T-helper 17 cell (primary cell): ENCODE measurements around the gene RPL10. TPM values are rescaled to one million over a fixed set of nuclear protein-coding genes. Genes with fewer than 3 reads are reported as not detected.

Source experiments
- ATAC-seq: fragments of 150-1000 bp; cut with Tn5 transposase; 2 replicates; pipeline ENCODE4 v1.10.0; 2021; ENCODE audit warnings: mild to moderate bottlenecking, moderate library complexity
- DNase-seq, 3 donors: peaks; one replicate each; pipeline versions ENCODE4 v3.0.0 to v3.0.0-alpha.2; 2020 to 2021
- H3K9me3 ChIP-seq: one replicate; pipeline ENCODE4 v1.7.0; 2013; ENCODE audit warnings: low read length, mild to moderate bottlenecking; ENCODE audit not compliant: control insufficient read depth, poor library complexity, severe bottlenecking
- H3K27ac Mint-ChIP-seq: one replicate; pipeline ENCODE4 v1.8.0; 2022; ENCODE audit warnings: mild to moderate bottlenecking, moderate library complexity, mixed read lengths
- H3K27me3 Mint-ChIP-seq: one replicate; pipeline ENCODE4 v1.8.0; 2022; ENCODE audit warnings: mixed read lengths
- H3K36me3 Mint-ChIP-seq: one replicate; pipeline ENCODE4 v1.8.0; 2022; ENCODE audit warnings: low read depth, mixed read lengths
- H3K4me1 Mint-ChIP-seq: one replicate; pipeline ENCODE4 v1.8.0; 2022; ENCODE audit warnings: mild to moderate bottlenecking, mixed read lengths
- H3K4me3 Mint-ChIP-seq: one replicate; pipeline ENCODE4 v1.8.0; 2022; ENCODE audit warnings: mild to moderate bottlenecking, moderate library complexity, mixed read lengths
- total RNA-seq, 4 donors: library from RNA in 2 of 4; stranded (reverse) in 2 of 4; gene quantifications; one replicate each; pipeline ENCODE4 v1.2.3 and lab custom pipeline; 2022 to 2026

Gene RPL10
- total RNA-seq, 2 donors from 2014 or later: 4,596 to 4,820 TPM

DNA sequence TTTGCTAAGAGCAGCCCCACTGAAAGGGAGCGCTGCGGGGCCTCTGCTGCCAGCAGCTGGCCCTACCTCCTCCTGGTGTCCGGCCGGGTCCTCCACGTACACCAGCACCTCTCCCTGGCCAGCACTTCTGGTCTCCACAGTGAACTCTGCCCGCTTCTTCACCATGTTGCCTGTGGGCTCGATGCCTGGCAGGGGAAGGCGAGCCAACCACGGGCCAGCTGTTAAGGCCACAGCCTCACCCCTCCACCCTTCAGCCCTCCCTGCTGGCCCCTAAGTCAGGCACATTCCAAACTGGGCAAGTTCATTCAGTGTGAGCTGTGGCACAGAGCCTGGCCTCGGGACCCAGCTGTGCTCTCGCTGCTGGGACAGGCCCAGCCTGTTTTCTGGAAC is 31.5 kb upstream of the RPL10 start:
- H3K27me3 Mint-ChIP-seq: no peaks in the 10 kb centered on the region
- peak overlapping the region; percentile 75 for H3K4me3 Mint-ChIP-seq
- peak overlapping the region; percentile 96 for H3K27ac Mint-ChIP-seq
- H3K9me3 ChIP-seq: no peaks in the 10 kb centered on the region
- no peak for DNase-seq
- no peak for ATAC-seq
- peaks cover 2% of the 10 kb centered on the region for H3K36me3 Mint-ChIP-seq
- peaks cover 10% of the 10 kb centered on the region for H3K4me1 Mint-ChIP-seq

DNA sequence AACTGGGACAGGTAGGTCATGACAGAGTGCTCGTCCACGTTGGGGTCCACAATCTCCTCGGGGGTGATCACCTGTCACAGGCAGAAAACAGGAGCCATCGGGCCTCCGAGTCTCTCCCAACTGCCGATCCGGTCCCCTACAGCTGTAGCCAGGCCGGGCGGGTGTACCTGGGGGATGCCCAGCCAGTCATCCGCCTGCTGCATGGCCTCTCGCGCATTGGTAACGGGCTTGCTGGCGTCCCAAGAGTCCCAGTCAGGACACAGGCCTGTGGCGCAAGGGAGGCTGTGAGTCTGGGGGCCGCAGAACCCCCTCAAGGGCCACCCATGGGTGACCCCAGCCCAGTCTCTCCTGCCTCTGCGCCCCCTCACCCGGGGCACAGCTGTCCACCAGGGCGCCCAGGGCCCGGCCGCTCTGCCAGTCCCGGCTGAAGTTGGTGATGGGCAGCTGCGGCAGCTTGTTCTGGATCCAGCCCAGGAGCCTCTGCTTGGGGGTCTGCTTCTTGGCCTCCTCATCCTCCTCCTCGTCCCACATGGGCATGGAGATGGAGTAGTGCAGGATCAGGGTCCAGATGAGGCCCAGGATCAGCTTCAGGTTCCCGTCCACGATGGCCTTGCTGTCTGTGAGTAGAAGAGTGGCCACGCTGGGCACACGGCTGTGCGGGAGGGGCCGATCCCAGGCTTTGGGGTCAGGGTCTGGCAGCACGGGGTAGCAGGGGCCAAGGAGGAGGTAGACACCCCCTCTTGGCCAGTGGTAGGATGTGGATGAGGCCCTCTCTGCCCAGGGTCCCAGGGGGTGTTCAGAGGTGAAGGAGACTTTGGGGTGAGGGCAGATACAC is 30.5 kb upstream of the RPL10 start:
- H3K36me3 Mint-ChIP-seq: peaks cover 2% of the 10 kb centered on the region
- H3K4me1 Mint-ChIP-seq: peaks cover 14% of the 10 kb centered on the region
- DNase-seq: no peak
- H3K27ac Mint-ChIP-seq: peak overlapping the region; percentile 96
- no peaks in the 10 kb centered on the region for H3K27me3 Mint-ChIP-seq
- peak overlapping the region; percentile 88 for H3K4me3 Mint-ChIP-seq
- no peaks in the 10 kb centered on the region for H3K9me3 ChIP-seq
- ATAC-seq: no peak

DNA sequence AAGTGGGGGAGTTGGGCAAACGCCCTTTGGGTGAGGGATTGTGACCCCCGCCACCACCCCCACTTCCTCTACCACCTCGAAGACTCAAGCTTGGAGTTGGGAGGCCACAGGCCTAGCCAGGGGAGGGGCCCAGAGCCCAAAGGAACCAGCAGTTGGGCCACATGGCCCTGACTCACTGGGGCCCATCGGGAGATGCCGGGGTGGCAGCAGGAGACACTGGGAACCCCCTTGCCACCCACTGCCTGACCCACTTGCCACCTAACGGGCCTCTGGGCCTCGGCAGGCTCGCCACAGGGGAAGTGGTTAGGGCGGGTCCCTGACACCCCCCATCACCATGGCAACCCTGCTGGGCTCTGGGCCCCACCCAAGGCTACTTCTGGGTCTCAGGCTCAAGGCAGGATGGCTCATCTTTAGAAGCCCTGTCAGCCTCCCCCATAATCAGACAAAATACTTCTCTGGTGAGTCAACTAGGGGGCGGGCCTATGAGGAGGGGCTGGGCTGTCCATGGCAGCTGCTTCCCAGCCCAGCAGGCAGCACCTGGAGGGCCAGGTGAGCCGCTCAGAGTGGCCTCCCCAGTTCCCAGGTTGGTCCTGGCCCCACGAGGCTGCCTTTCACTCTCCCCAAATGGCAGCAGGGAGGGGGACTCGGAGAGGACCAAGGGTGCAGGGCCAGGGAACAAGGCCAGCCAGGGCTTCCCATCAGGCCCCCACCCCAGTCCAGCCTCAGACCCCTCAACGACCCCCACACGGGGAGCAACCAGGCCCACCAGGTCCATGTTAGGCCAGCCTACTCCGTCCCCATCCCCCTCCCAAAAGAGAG is 29.3 kb upstream of the RPL10 start:
- no peaks in the 10 kb centered on the region for H3K9me3 ChIP-seq
- Mint-ChIP-seq H3K4me1 (peaks cover 12% of the 10 kb centered on the region), H3K4me3 (peak overlapping the region; percentile 88), H3K27me3 (no peaks in the 10 kb centered on the region), H3K36me3 (no peaks in the 10 kb centered on the region), H3K27ac (peak overlapping the region; percentile 96)
- DNase-seq: peak; percentile 78 to 89 (median 80)
- peak; percentile 71 for ATAC-seq

DNA sequence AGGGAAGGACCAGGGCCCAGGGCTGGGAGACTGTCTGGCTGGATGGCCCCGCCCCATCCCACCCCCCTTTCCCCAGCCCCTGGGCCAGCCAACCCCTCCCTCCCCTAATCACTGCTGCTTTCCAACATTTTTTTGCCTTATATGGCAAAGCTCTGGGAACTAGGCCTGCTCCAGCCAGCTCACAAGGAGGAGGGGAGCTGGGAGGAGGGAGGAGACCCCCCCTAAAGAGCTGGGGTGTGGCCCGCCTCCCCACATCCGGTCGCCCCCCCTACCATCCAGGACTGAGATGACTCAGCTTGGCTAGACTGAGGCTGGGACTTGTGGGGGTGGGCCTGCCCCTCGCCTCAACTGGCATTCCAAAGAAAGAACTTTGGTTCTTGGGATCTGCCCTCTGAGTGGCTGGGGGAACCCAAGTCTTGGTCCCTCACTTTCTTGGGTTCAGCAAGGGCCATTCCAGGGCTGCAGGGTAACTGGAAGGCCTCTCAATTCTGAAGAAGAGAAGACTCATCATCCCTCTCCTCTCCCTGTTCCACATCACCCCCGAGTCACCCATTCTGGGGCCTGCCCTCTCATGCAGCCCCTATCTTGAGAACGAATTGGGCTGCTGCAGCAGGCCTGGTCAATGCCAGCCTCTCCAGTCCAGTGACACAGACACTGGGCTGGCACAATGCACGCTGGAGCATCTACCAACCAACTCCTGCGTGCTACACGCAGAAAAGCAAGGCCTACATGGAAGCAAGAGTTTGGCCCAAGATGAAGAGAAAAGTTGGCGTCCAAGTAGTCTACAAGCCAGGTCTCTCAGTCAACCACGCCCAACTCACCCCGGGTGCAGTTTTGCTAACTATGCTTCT is 28.5 kb upstream of the RPL10 start:
- Mint-ChIP-seq H3K27me3 (no peaks in the 10 kb centered on the region), H3K27ac (peak overlapping the region; percentile 96), H3K4me3 (peak overlapping the region; percentile 88), H3K36me3 (no peaks in the 10 kb centered on the region), H3K4me1 (peaks cover 11% of the 10 kb centered on the region)
- H3K9me3 ChIP-seq: no peaks in the 10 kb centered on the region
- ATAC-seq (peak; percentile 9), DNase-seq (peak; percentile 40 to 74 (median 60))

DNA sequence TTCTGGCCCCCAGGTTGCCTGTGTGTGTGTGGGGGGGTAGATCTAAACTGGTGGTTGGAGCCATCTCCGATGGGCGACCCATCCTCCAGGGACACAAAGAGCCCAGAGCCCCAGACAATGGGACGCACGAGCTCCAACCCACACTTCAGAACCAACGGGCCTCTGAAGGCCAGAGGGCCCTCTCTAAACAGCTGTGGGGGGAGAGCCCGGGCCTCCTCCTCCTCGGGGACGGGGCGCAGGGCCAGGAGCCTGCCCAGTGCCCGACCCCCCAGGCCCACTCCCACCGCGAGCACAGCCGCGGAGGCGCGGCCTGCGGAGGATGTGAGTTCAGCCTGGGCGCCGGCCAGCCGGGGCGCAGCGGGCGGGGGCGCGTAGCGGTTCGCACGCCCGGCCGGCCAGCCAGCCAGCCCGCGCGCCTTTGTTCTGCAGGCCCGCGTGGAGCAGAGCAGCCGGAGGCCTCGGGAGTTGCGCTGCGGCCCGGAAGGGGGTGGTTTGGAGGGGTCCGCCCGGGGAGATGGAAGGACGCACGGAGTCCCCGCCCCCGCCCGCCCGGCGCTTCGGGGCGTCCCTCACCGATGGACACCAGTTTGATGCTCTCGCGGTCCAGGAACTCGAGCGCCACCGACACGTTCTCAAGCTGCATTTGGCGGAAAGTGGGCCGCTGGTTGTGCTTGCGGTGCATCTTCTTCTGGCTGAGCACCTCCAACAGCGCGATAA is 27.7 kb upstream of the RPL10 start:
- peak overlapping the region; percentile 88 for H3K4me3 Mint-ChIP-seq
- no peak for DNase-seq
- peaks cover 9% of the 10 kb centered on the region for H3K4me1 Mint-ChIP-seq
- no peaks in the 10 kb centered on the region for H3K27me3 Mint-ChIP-seq
- no peaks in the 10 kb centered on the region for H3K36me3 Mint-ChIP-seq
- no peak for ATAC-seq
- no peaks in the 10 kb centered on the region for H3K9me3 ChIP-seq
- peak overlapping the region; percentile 96 for H3K27ac Mint-ChIP-seq

DNA sequence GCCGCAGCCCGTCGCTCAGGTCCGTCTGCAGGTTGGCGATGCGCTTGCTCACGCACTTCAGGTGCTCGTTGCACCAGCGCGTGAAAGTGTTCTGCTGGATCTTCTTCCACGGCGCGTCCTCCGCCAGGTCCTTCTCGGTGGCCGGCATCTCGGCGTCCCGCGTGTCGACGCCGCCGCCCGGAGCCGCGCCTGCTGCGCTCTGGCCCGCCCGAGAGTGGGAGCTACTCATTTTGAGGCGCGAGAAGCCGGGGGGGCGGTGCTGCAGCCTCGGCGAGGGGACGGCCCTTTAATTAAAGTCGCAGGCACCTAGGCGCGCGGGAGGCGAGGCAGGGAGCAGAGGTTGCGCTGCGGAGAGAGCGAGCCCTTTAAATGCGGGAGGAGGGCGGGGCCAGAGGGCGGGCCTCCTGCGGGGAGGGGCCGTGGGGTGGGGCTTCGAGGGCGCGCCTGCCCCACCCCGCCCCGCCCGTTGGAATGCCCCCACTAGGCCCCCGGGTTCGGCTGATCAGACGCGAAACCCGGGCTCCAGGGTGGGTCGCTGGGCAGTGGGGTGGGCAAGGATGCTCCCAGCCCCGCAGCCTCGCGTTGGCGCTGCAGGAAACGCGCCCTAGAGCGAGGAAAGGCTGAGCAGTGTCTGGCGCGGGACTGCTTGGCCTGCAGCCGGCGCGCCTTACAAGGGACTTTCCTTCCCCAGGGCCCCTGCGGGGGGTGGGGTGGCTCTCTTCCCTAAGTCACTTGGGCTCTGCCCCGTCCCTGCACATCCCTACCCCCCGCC is 27.0 kb upstream of the RPL10 start:
- Mint-ChIP-seq H3K27ac (peak overlapping the region; percentile 88), H3K4me3 (peak overlapping the region; percentile 85), H3K27me3 (no peaks in the 10 kb centered on the region), H3K4me1 (peaks cover 9% of the 10 kb centered on the region), H3K36me3 (no peaks in the 10 kb centered on the region)
- no peaks in the 10 kb centered on the region for H3K9me3 ChIP-seq
- ATAC-seq: peak; percentile 65
- DNase-seq: peak; percentile 80 to 88 (median 84)

DNA sequence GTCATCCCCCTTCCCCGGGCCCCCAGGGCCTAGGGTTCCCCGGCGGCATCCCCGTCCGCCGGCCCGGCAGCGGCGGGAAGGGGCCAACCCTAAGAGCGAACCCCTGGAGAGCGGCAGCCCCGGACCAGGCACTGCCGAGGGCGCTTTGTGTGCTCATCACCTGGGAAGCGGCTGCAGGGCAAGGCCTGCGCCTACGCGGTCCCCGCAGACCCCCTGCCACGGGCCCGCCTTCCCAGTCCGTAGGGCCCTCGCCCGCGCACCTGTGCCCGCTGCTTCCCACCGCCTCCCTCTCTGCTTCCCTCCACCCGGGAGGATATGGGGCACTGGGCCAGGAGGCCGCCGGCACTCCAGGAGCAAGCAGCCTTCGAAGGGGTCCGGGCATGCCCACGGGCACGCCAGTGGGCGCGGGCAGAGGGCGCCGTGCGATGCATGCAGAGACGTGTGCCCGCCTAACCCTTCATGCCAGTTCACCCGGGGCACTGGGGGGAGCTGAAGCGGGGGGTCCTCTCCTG is 26.3 kb upstream of the RPL10 start:
- H3K27me3 Mint-ChIP-seq: no peaks in the 10 kb centered on the region
- peak overlapping the region; percentile 88 for H3K27ac Mint-ChIP-seq
- H3K4me1 Mint-ChIP-seq: peaks cover 9% of the 10 kb centered on the region
- DNase-seq (no peak), ATAC-seq (no peak)
- no peaks in the 10 kb centered on the region for H3K9me3 ChIP-seq
- peak overlapping the region; percentile 85 for H3K4me3 Mint-ChIP-seq
- no peaks in the 10 kb centered on the region for H3K36me3 Mint-ChIP-seq

DNA sequence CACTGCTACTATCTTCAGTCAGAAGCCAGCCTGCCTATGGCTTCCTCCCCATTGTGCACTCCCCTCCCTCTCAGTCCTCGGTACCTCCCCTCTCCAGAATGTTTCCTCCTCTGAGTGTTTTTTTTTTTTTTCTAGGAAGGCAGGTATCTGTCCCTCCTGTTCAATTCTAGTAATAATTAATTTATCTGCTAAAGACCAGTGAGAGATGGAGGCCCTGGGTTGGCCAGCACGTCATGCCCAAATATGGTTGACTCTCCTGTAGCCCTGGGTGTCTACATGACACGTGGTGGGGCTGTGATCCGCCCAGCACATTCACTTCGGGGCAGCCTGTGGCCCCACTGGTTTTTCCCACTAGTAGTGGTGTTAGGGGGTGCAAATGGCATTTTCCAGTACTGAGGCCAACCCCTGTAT is 25.6 kb upstream of the RPL10 start:
- no peaks in the 10 kb centered on the region for H3K36me3 Mint-ChIP-seq
- peaks cover 9% of the 10 kb centered on the region for H3K4me1 Mint-ChIP-seq
- peak in 1 of 3 donors; percentile 25 for DNase-seq
- H3K9me3 ChIP-seq: no peaks in the 10 kb centered on the region
- ATAC-seq: no peak
- peak overlapping the region; percentile 85 for H3K4me3 Mint-ChIP-seq
- H3K27me3 Mint-ChIP-seq: no peaks in the 10 kb centered on the region
- peak overlapping the region; percentile 88 for H3K27ac Mint-ChIP-seq

DNA sequence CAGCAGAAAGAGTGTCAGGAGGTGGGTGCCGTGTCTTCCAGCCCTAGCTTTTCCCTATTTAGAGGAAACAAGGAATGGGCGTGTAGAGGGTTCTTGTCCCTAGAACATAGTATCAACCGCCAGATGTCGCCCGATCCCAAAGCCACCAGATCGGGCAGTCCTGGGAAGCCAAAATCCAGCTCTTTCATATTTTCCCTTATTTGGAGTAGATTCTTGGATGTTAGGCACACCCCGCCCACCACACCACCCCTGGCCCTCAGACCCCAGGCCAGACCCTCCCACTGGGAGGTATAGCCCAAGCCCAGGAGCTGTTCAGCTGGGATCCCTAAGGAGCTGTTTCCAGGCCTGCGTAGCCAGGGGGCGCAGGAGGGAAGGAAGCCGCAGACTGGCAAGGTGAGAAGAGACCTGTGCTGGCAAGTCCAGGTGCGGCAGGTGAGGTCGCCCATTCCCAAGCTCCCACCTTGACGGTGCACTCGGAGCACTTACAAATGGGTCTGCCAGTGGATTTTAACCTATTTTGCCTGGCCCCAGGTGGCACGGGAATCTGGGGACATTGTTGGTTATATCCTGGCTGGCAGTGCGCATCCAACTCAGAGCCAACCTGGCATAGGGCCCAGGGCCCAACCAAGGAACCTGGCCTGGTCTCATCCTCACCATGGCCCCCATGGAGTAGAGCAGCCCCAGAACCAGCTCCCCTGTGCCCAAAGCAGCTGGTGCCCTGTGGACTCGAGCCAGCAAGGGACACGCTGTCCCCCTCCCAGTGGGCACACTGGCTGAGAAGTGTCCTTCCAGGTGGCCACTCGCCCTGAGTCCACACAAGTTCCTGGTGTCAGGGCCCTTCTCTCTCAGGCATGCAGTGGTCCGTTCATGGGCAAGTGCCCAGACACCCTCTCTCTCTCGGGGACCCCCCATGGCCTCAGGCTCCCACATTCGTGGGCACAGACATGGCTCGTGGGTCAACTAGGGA is 24.6 kb upstream of the RPL10 start:
- H3K9me3 ChIP-seq: no peaks in the 10 kb centered on the region
- H3K4me3 Mint-ChIP-seq: peak overlapping the region; percentile 70
- no peak for DNase-seq
- ATAC-seq: no peak
- no peak overlapping the region for H3K27ac Mint-ChIP-seq
- no peaks in the 10 kb centered on the region for H3K27me3 Mint-ChIP-seq
- H3K4me1 Mint-ChIP-seq: peaks cover 4% of the 10 kb centered on the region
- no peaks in the 10 kb centered on the region for H3K36me3 Mint-ChIP-seq

DNA sequence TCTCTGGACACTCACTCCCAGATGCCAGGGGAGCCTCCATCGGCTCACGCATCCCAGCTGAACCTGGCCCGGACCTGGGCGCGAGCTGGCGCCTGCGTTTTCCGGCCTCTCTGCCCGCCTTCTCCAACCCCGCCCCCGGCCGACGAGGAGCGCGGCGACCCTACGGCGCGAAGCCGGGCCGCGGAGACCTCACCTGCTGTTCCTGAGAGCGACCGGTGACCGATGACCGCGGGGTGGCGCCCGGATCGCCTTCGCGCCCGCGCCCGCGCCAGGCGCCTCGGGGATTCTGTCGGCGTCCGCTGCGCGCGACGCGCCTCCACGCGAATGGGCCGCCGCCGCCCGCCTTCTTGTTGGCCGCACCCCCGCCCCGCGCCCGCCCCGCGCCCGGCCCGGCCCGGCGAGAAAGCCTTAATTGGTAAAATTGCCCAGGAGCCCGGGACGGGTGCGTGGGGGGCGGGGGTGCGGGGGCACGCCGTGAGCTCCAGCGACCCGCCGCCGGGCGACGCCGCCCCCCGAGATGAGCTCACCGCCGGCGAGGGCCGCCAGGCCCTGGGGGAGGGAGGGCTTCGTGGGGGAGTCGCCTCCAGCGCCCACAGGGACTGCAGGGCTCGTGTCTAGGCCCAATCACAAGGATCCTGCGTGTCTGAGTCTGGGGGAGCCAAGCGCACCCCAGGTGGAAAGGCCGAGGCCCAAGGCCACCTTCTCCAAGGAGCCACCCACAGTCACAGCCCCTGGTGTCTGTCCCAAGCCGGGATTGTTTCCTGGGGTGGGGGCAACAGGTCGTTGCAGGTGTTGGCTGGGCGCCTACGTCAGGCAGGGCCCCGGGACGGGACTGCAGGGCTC is 23.6 kb upstream of the RPL10 start, which contains the start of gene FLNA:
Gene FLNA, minus strand, starts transcription at position 322 of the 843 bp plus-strand sequence. CDS start 3,389 bp downstream, outside the sequence.
- Mint-ChIP-seq H3K36me3 (no peaks in the 10 kb centered on the region), H3K4me3 (peak within 1 kb of the TSS; percentile 70), H3K27ac (peak within 1 kb of the TSS; percentile 29), H3K4me1 (peaks cover 4% of the 10 kb centered on the region), H3K27me3 (no peaks in the 10 kb centered on the region)
- ATAC-seq (no peak), DNase-seq (no peak)
- no peaks in the 10 kb centered on the region for H3K9me3 ChIP-seq
